ENCODE results near the gene PRPS1. TPM values are rescaled to one million over a fixed set of nuclear protein-coding genes. Genes with fewer than 3 reads are reported as not detected.
A peak's percentile ranks its signal among the peaks of the same experiment; 100 is the strongest.

The PRPS1 gene
- total RNA-seq, 3 donors from 2014 or later (not counting 1 experiment from before 2014, with no cell fraction given) = 43.7 to 51.5 (median 49.3) TPM

DNA sequence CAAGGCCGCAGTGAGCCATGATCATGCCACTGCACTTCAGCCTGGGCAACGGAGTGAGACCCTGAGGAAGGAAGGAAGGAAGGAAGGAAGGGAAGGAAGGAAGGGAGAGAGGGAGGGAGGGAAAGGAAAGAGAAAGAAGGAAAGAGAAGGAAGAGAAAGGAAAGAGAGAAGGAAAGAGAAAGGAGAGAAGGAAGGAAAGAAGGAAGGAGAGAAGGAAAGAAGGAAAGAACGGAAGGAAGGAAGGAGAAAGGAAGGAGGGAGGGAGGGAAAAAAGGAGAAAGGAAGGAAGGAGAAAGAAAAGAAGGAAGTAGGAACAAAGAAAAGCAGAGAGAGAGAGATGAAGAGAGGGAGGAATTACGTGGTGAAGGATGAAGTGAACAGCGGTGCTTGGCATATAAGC lies 30.4 kb downstream of the PRPS1 start:
- Mint-ChIP-seq H3K36me3 (no peaks in the 10 kb centered on the region), H3K4me3 (no peak overlapping the region), H3K4me1 (peaks cover 0 to 5% of the 10 kb centered on the region in 2 donors), H3K27ac (no peak overlapping the region), H3K27me3 (ENCODE audit: low read depth in 2 of 2) (peaks cover 0 to 10% of the 10 kb centered on the region in 2 donors), H3K9me3 (no peaks in the 10 kb centered on the region)
- intact Hi-C loops (cut with micrococcal nuclease) = loop anchor here (1.0 to 5.0 kb wide), 4 partner anchors 59 to 631 kb away; partner anchors contain the start of gene NCBP2L
- DNase-seq = no peak
- ATAC-seq = no peak
- Histone ChIP-seq H3K36me3 (ENCODE audit: control insufficient read depth, insufficient read depth, low read length) (no peaks in the 10 kb centered on the region), H3K4me3 (ENCODE audit: low read length) (no peak overlapping the region), H3K27ac (ENCODE audit: low read length) (no peak overlapping the region), H3K27me3 (ENCODE audit: control insufficient read depth, insufficient read depth, low read length) (no peaks in the 10 kb centered on the region), H3K9me3 (ENCODE audit: control insufficient read depth, insufficient read depth, low read length) (no peaks in the 10 kb centered on the region), H3K4me1 (ENCODE audit: control insufficient read depth, insufficient read depth, low read length) (peaks cover 4% of the 10 kb centered on the region)
- no peak for TF ChIP-seq CTCF (IDR thresholded peaks at IDR 0.05)
- 84% methylated on average over 3 of the region's 5 CpGs for WGBS (ENCODE audit: insufficient coverage)

GRCh38 chrX:107659286-107659685 lies 31.0 kb downstream of the PRPS1 start:
- WGBS (ENCODE audit: insufficient coverage) = 72% methylated on average over 3 of the region's 4 CpGs
- Mint-ChIP-seq H3K27me3 (ENCODE audit: low read depth in 2 of 2) (peaks cover 0 to 10% of the 10 kb centered on the region in 2 donors), H3K4me1 (peaks cover 0 to 5% of the 10 kb centered on the region in 2 donors), H3K27ac (no peak overlapping the region), H3K4me3 (no peak overlapping the region), H3K36me3 (no peaks in the 10 kb centered on the region), H3K9me3 (no peaks in the 10 kb centered on the region)
- Histone ChIP-seq H3K9me3 (ENCODE audit: control insufficient read depth, insufficient read depth, low read length) (no peaks in the 10 kb centered on the region), H3K27me3 (ENCODE audit: control insufficient read depth, insufficient read depth, low read length) (no peaks in the 10 kb centered on the region), H3K4me1 (ENCODE audit: control insufficient read depth, insufficient read depth, low read length) (peaks cover 4% of the 10 kb centered on the region), H3K4me3 (ENCODE audit: low read length) (no peak overlapping the region), H3K27ac (ENCODE audit: low read length) (no peak overlapping the region), H3K36me3 (ENCODE audit: control insufficient read depth, insufficient read depth, low read length) (no peaks in the 10 kb centered on the region)
- DNase-seq = no peak
- intact Hi-C loops (cut with micrococcal nuclease) = loop anchor here (1.0 to 5.0 kb wide), 4 partner anchors 58 to 632 kb away; partner anchors contain the start of gene NCBP2L
- TF ChIP-seq CTCF (IDR thresholded peaks at IDR 0.05) = no peak
- no peak for ATAC-seq

- DNase-seq (peak in 1 of 2 donors; percentile 66), ATAC-seq (peak in 2 of 3 donors; percentile 57 to 64)
- TF ChIP-seq CTCF (IDR thresholded peaks at IDR 0.05) = peak; percentile 46
- Mint-ChIP-seq H3K4me1 (peaks cover 0 to 5% of the 10 kb centered on the region in 2 donors), H3K36me3 (no peaks in the 10 kb centered on the region), H3K27ac (no peak overlapping the region), H3K27me3 (ENCODE audit: low read depth in 2 of 2) (peaks cover 0 to 10% of the 10 kb centered on the region in 2 donors), H3K9me3 (no peaks in the 10 kb centered on the region), H3K4me3 (no peak overlapping the region)
- peaks cover 3% of the 10 kb centered on the region for H3K4me1 ChIP-seq (ENCODE audit: control insufficient read depth, insufficient read depth, low read length)
- H3K27me3 ChIP-seq (ENCODE audit: control insufficient read depth, insufficient read depth, low read length) = no peaks in the 10 kb centered on the region
- no CpG with 5 or more reads among the region's 1 CpG for WGBS (ENCODE audit: insufficient coverage)
- no peak overlapping the region for H3K27ac ChIP-seq (ENCODE audit: low read length)
- no peaks in the 10 kb centered on the region for H3K36me3 ChIP-seq (ENCODE audit: control insufficient read depth, insufficient read depth, low read length)
- no peak overlapping the region for H3K4me3 ChIP-seq (ENCODE audit: low read length)
- intact Hi-C loops (cut with micrococcal nuclease) = loop anchor here (1.0 to 5.0 kb wide), 4 partner anchors 58 to 632 kb away; partner anchors contain the start of gene NCBP2L
- no peaks in the 10 kb centered on the region for H3K9me3 ChIP-seq (ENCODE audit: control insufficient read depth, insufficient read depth, low read length)
These were observed 31.5 kb downstream of the PRPS1 start for GRCh38 chrX:107659768-107660167.

- Histone ChIP-seq H3K4me3 (ENCODE audit: low read length) (no peak overlapping the region), H3K27ac (ENCODE audit: low read length) (no peak overlapping the region), H3K36me3 (ENCODE audit: control insufficient read depth, insufficient read depth, low read length) (no peaks in the 10 kb centered on the region), H3K27me3 (ENCODE audit: control insufficient read depth, insufficient read depth, low read length) (no peaks in the 10 kb centered on the region), H3K9me3 (ENCODE audit: control insufficient read depth, insufficient read depth, low read length) (no peaks in the 10 kb centered on the region), H3K4me1 (ENCODE audit: control insufficient read depth, insufficient read depth, low read length) (no peaks in the 10 kb centered on the region)
- H3K27me3 Mint-ChIP-seq (ENCODE audit: low read depth in 2 of 2) = peaks cover 0 to 13% of the 10 kb centered on the region in 2 donors
- WGBS (ENCODE audit: insufficient coverage) = 90% methylated on average over 2 of the region's 3 CpGs
- no peaks in the 10 kb centered on the region for H3K9me3 Mint-ChIP-seq
- DNase-seq (no peak), ATAC-seq (no peak)
- no peak for TF ChIP-seq CTCF (IDR thresholded peaks at IDR 0.05)
- no peaks in the 10 kb centered on the region for H3K4me1 Mint-ChIP-seq
- no peaks in the 10 kb centered on the region for H3K36me3 Mint-ChIP-seq
- intact Hi-C loops (cut with micrococcal nuclease) = no loop called here
- no peak overlapping the region for H3K27ac Mint-ChIP-seq
- no peak overlapping the region for H3K4me3 Mint-ChIP-seq
These were observed 33.8 kb downstream of the PRPS1 start for GRCh38 chrX:107662145-107662544.
